Measurements from ENCODE around the gene TATDN3. TPM values are rescaled to one million over a fixed set of nuclear protein-coding genes. Genes with fewer than 3 reads are reported as not detected.
A peak's percentile ranks its signal among the peaks of the same experiment; 100 is the strongest.

TATDN3 gene, protein sequence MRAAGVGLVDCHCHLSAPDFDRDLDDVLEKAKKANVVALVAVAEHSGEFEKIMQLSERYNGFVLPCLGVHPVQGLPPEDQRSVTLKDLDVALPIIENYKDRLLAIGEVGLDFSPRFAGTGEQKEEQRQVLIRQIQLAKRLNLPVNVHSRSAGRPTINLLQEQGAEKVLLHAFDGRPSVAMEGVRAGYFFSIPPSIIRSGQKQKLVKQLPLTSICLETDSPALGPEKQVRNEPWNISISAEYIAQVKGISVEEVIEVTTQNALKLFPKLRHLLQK
- 13.3 TPM for polyA plus RNA-seq (2013, experiment 1 of 4)
- 11.1 TPM for polyA plus RNA-seq (2013, experiment 2 of 4)
- polyA plus RNA-seq (2013, experiment 3 of 4), result 11.6 TPM
- 12.9 TPM for polyA plus RNA-seq (2013, experiment 4 of 4)

DNA sequence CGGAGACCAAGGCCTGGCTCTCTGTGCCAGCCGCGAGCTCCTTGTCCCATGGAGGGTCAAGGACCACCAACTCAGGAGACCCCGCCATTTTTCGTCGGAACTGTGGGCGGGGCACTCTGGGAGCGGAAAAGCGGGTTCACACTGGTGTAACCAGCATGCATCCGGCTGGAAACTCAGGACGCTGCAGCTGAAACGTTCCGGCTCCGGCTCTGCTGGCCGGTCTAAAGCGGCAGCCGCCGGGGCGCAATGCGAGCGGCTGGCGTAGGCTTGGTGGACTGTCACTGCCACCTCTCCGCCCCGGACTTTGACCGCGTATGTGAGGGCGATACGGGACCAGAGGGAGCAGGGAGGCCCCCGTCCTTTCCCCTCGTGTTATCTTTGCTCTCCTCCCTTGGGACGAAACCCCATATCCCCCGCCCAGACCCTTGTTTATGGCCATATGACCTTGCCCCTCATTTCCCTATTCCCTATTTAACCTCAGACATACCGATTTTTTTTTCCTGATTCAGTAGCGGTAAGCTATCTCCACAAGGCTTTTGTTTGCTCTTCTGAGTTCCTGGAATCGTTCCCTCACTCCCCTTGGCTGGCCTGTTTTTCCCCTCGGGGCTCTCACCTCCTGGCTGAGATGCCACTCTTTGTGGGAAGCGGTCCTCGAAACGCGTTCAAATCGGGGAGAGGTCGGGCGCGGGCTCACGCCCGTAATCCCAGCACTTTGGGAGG lies at the start of gene TATDN3, which contains the start of gene NSL1:
Gene TATDN3, plus strand, starts transcription at position 219 of the 720 bp plus-strand sequence. Its CDS starts 28 bp downstream, at position 247.
Gene NSL1, minus strand, starts transcription at position 102 of the 720 bp plus-strand sequence. Its CDS starts 14 bp downstream, at position 88.
- 0% methylated on average over 46 of the region's 46 CpGs for WGBS, 2 experiments
- Histone ChIP-seq H3K27me3 (ENCODE audit: control insufficient read depth, insufficient read depth, low read length, poor library complexity, severe bottlenecking) (no peaks in the 10 kb centered on the region), H3K4me3 (ENCODE audit: insufficient read depth, low read depth, low read length) (peak within 1 kb of the TSS; percentile 83), H3K9me3 (ENCODE audit: control insufficient read depth, low read length) (no peaks in the 10 kb centered on the region), H3K27ac (ENCODE audit: insufficient read depth, low read depth, low read length, poor library complexity, severe bottlenecking) (peak within 1 kb of the TSS; percentile 72), H3K36me3 (ENCODE audit: control insufficient read depth, insufficient read depth, low read length) (peaks cover 3% of the 10 kb centered on the region), H3K4me1 (ENCODE audit: control insufficient read depth, insufficient read depth, low read length) (no peaks in the 10 kb centered on the region)

DNA sequence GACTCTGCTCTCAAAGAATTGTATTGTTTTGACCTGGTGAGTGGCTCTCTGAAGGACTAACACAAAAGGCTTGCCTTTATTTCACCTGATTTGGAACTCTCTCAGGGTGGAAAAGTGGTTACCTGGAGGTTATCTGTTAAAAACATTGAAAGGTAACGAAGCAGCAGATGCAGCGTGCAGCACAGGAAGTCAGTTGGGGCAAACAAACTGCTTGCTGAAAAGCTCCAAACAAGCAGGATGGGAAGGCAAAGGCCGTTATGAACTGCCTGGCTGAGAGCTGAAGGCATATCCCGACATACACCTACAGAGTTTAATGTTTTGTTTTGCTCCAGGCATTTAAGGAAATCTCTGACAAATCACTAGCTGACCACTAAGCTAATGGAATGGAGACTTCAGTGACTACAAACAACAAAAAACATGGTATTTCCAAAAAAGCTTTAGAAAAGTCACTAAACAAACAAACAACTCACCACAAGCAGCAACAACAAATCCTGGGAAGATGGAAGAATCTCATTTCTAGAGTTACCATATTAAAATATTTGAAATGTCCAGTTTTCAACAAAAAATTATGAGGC lies 47.7 kb upstream of the TATDN3 start:
- no peak overlapping the region for H3K4me3 ChIP-seq (ENCODE audit: insufficient read depth, low read depth, low read length)
- H3K9me3 ChIP-seq (ENCODE audit: control insufficient read depth, low read length), result no peaks in the 10 kb centered on the region
- H3K27me3 ChIP-seq (ENCODE audit: control insufficient read depth, insufficient read depth, low read length, poor library complexity, severe bottlenecking), result no peaks in the 10 kb centered on the region
- H3K27ac ChIP-seq (ENCODE audit: insufficient read depth, low read depth, low read length, poor library complexity, severe bottlenecking), result no peak overlapping the region
- no peaks in the 10 kb centered on the region for H3K4me1 ChIP-seq (ENCODE audit: control insufficient read depth, insufficient read depth, low read length)
- WGBS, 2 experiments, result 88 to 91% methylated on average over 4 of the region's 4 CpGs
- H3K36me3 ChIP-seq (ENCODE audit: control insufficient read depth, insufficient read depth, low read length), result no peaks in the 10 kb centered on the region

DNA sequence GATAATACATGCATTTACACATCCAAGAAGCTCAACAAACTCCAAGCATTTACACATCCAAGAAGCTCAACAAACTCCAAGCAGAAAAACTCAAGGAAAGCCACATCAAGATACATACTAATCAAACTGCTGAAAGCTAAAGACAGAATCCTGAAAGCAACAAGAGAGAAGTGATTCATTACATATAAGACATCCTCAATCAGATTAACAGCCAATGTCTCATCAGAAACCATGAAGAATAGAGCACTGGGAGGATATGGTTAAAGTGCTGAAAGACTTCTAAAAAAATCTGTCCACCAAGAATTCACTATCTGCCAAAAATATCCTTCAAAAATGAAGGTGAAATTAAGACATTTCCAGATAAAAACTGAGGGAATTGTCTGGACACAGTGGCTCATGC lies 46.4 kb upstream of the TATDN3 start:
- Histone ChIP-seq H3K4me1 (ENCODE audit: control insufficient read depth, insufficient read depth, low read length) (no peaks in the 10 kb centered on the region), H3K27me3 (ENCODE audit: control insufficient read depth, insufficient read depth, low read length, poor library complexity, severe bottlenecking) (no peaks in the 10 kb centered on the region), H3K9me3 (ENCODE audit: control insufficient read depth, low read length) (no peaks in the 10 kb centered on the region), H3K36me3 (ENCODE audit: control insufficient read depth, insufficient read depth, low read length) (no peaks in the 10 kb centered on the region), H3K27ac (ENCODE audit: insufficient read depth, low read depth, low read length, poor library complexity, severe bottlenecking) (no peak overlapping the region), H3K4me3 (ENCODE audit: insufficient read depth, low read depth, low read length) (no peak overlapping the region)

- Histone ChIP-seq H3K27me3 (ENCODE audit: control insufficient read depth, insufficient read depth, low read length, poor library complexity, severe bottlenecking) (no peaks in the 10 kb centered on the region), H3K36me3 (ENCODE audit: control insufficient read depth, insufficient read depth, low read length) (no peaks in the 10 kb centered on the region), H3K4me3 (ENCODE audit: insufficient read depth, low read depth, low read length) (no peak overlapping the region), H3K9me3 (ENCODE audit: control insufficient read depth, low read length) (no peaks in the 10 kb centered on the region), H3K4me1 (ENCODE audit: control insufficient read depth, insufficient read depth, low read length) (no peaks in the 10 kb centered on the region), H3K27ac (ENCODE audit: insufficient read depth, low read depth, low read length, poor library complexity, severe bottlenecking) (no peak overlapping the region)
- 86 to 96% methylated on average over 2 to 3 of the region's 3 CpGs for WGBS, 2 experiments
Measured at GRCh38 chr1:212746546-212746945, 45.1 kb upstream of the TATDN3 start.

- WGBS, 2 experiments, result 67 to 68% methylated on average over 4 of the region's 4 CpGs
- no peaks in the 10 kb centered on the region for H3K4me1 ChIP-seq (ENCODE audit: control insufficient read depth, insufficient read depth, low read length)
- H3K9me3 ChIP-seq (ENCODE audit: control insufficient read depth, low read length), result no peaks in the 10 kb centered on the region
- no peaks in the 10 kb centered on the region for H3K27me3 ChIP-seq (ENCODE audit: control insufficient read depth, insufficient read depth, low read length, poor library complexity, severe bottlenecking)
- no peaks in the 10 kb centered on the region for H3K36me3 ChIP-seq (ENCODE audit: control insufficient read depth, insufficient read depth, low read length)
- no peak overlapping the region for H3K4me3 ChIP-seq (ENCODE audit: insufficient read depth, low read depth, low read length)
- no peak overlapping the region for H3K27ac ChIP-seq (ENCODE audit: insufficient read depth, low read depth, low read length, poor library complexity, severe bottlenecking)
Measured at GRCh38 chr1:212749821-212750535, 41.7 kb upstream of the TATDN3 start.

DNA sequence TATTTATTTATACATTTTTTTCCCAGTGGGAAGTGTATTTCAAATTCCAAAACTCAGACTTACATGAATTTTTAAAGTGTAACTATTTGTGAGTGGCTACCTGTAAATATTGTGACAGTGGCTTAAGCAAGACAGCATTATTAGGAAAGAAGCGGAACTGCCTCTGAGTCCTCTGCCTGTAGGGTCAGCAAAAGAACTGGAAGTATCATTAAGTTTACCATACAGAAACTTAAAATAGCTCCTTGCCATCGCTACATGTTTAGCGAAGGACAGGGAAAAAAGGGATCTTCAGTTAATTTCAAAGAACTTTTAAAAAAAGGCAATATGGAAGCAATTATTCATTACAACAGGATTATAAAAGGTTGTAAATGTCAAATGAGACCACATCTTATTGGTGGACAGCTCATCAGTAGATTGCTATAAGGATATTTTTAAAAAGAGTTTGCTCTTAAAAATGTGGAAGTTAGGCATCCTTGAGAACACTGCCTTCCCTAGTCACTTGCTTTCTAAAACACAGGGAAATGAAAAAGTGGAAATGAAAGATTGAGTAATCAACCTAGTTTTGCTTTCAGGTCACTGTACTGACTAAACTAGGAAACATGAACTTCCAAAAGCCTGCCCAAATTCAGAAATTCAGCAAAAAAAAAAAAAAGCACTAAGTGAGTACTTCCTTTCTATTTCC lies 39.3 kb upstream of the TATDN3 start:
- 96 to 100% methylated on average over 1 to 3 of the region's 3 CpGs for WGBS, 2 experiments
- Histone ChIP-seq H3K4me3 (ENCODE audit: insufficient read depth, low read depth, low read length) (no peak overlapping the region), H3K9me3 (ENCODE audit: control insufficient read depth, low read length) (no peaks in the 10 kb centered on the region)

GRCh38 chr1:212752934-212753497 lies 38.7 kb upstream of the TATDN3 start:
- Histone ChIP-seq H3K4me1 (ENCODE audit: control insufficient read depth, insufficient read depth, low read length) (no peaks in the 10 kb centered on the region), H3K36me3 (ENCODE audit: control insufficient read depth, insufficient read depth, low read length) (no peaks in the 10 kb centered on the region), H3K9me3 (ENCODE audit: control insufficient read depth, low read length) (no peaks in the 10 kb centered on the region), H3K27me3 (ENCODE audit: control insufficient read depth, insufficient read depth, low read length, poor library complexity, severe bottlenecking) (no peaks in the 10 kb centered on the region), H3K27ac (ENCODE audit: insufficient read depth, low read depth, low read length, poor library complexity, severe bottlenecking) (no peak overlapping the region), H3K4me3 (ENCODE audit: insufficient read depth, low read depth, low read length) (no peak overlapping the region)
- 90 to 94% methylated on average over 3 of the region's 3 CpGs for WGBS, 2 experiments

More for the DNA sequence above, 39.3 kb upstream of the TATDN3 start:
- no peaks in the 10 kb centered on the region for H3K27me3 ChIP-seq (ENCODE audit: control insufficient read depth, insufficient read depth, low read length, poor library complexity, severe bottlenecking)
- no peaks in the 10 kb centered on the region for H3K4me1 ChIP-seq (ENCODE audit: control insufficient read depth, insufficient read depth, low read length)
- H3K27ac ChIP-seq (ENCODE audit: insufficient read depth, low read depth, low read length, poor library complexity, severe bottlenecking), result no peak overlapping the region
- no peaks in the 10 kb centered on the region for H3K36me3 ChIP-seq (ENCODE audit: control insufficient read depth, insufficient read depth, low read length)

GRCh38 chr1:212753749-212754148 lies 37.9 kb upstream of the TATDN3 start:
- H3K36me3 ChIP-seq (ENCODE audit: control insufficient read depth, insufficient read depth, low read length), result no peaks in the 10 kb centered on the region

GRCh38 chr1:212754193-212754592 lies 37.5 kb upstream of the TATDN3 start:
- Histone ChIP-seq H3K4me1 (ENCODE audit: control insufficient read depth, insufficient read depth, low read length) (no peaks in the 10 kb centered on the region), H3K4me3 (ENCODE audit: insufficient read depth, low read depth, low read length) (no peak overlapping the region), H3K9me3 (ENCODE audit: control insufficient read depth, low read length) (no peaks in the 10 kb centered on the region), H3K36me3 (ENCODE audit: control insufficient read depth, insufficient read depth, low read length) (no peaks in the 10 kb centered on the region), H3K27ac (ENCODE audit: insufficient read depth, low read depth, low read length, poor library complexity, severe bottlenecking) (no peak overlapping the region), H3K27me3 (ENCODE audit: control insufficient read depth, insufficient read depth, low read length, poor library complexity, severe bottlenecking) (no peaks in the 10 kb centered on the region)
- 81 to 84% methylated on average over 8 of the region's 8 CpGs for WGBS, 2 experiments

More at GRCh38 chr1:212753749-212754148, 37.9 kb upstream of the TATDN3 start:
- no peaks in the 10 kb centered on the region for H3K27me3 ChIP-seq (ENCODE audit: control insufficient read depth, insufficient read depth, low read length, poor library complexity, severe bottlenecking)
- H3K4me3 ChIP-seq (ENCODE audit: insufficient read depth, low read depth, low read length), result no peak overlapping the region
- no peaks in the 10 kb centered on the region for H3K9me3 ChIP-seq (ENCODE audit: control insufficient read depth, low read length)
- H3K27ac ChIP-seq (ENCODE audit: insufficient read depth, low read depth, low read length, poor library complexity, severe bottlenecking), result no peak overlapping the region
- no peaks in the 10 kb centered on the region for H3K4me1 ChIP-seq (ENCODE audit: control insufficient read depth, insufficient read depth, low read length)

All from ectodermal cell (in vitro differentiated cells).